H9 (cell line): ENCODE data around the gene HAT1. TPM values are rescaled to one million over a fixed set of nuclear protein-coding genes. Genes with fewer than 3 reads are reported as not detected.

Experiments
- DNase-seq: peaks from one replicate; pipeline ENCODE4 v3.0.0-alpha.2; 2017
- H2AFZ ChIP-seq: one replicate; pipeline ENCODE4 v1.6.1; 2013; ENCODE audit warnings: mild to moderate bottlenecking, low read length, control low read depth, moderate library complexity
- H2AK5ac ChIP-seq: 2 replicates; pipeline ENCODE4 v1.6.1; 2013; ENCODE audit warnings: low read length, control low read depth, mixed read lengths; ENCODE audit not compliant: insufficient read length
- H2BK120ac ChIP-seq: one replicate; pipeline ENCODE4 v1.6.1; 2013; ENCODE audit warnings: low read depth, mild to moderate bottlenecking, low read length, control low read depth, inconsistent platforms; ENCODE audit not compliant: poor library complexity, severe bottlenecking
- H2BK12ac ChIP-seq: 2 replicates; pipeline ENCODE4 v1.6.1; 2013; ENCODE audit warnings: low read length, control low read depth, mixed read lengths, low read depth; ENCODE audit not compliant: insufficient read length
- H2BK15ac ChIP-seq: 2 replicates; pipeline ENCODE4 v1.6.1; 2013; ENCODE audit warnings: low read depth, low read length, control low read depth
- H2BK20ac ChIP-seq: one replicate; pipeline ENCODE4 v1.6.1; 2013; ENCODE audit warnings: low read depth, mild to moderate bottlenecking, low read length, control low read depth, inconsistent platforms; ENCODE audit not compliant: poor library complexity, severe bottlenecking
- H2BK5ac ChIP-seq: 2 replicates; pipeline ENCODE4 v1.6.1; 2013; ENCODE audit warnings: low read length, control low read depth, mixed read lengths; ENCODE audit not compliant: insufficient read length
- H3K14ac ChIP-seq: 2 replicates; pipeline ENCODE4 v1.6.1; 2013; ENCODE audit warnings: low read length, control low read depth; ENCODE audit not compliant: insufficient read depth
- H3K18ac ChIP-seq: 2 replicates; pipeline ENCODE4 v1.6.1; 2013; ENCODE audit warnings: low read depth, mild to moderate bottlenecking, mixed read lengths, low read length, control low read depth; ENCODE audit not compliant: insufficient read length
- H3K23ac ChIP-seq: 2 replicates; pipeline ENCODE4 v1.6.1; 2013; ENCODE audit warnings: low read length, control low read depth, mixed read lengths, low read depth; ENCODE audit not compliant: insufficient read length
- H3K23me2 ChIP-seq: 2 replicates; pipeline ENCODE4 v1.6.1; 2013; ENCODE audit warnings: low read depth, mild to moderate bottlenecking, mixed read lengths, low read length, control low read depth; ENCODE audit not compliant: insufficient read length, poor library complexity, severe bottlenecking
- H3K27ac ChIP-seq: 2 replicates; pipeline ENCODE4 v1.5.1; 2013; ENCODE audit warnings: low read length, control low read depth, mixed read lengths, low read depth; ENCODE audit not compliant: insufficient read length
- H3K27me3 ChIP-seq: 2 replicates; pipeline ENCODE4 v1.6.1; 2013; ENCODE audit warnings: low read length, control low read depth, inconsistent platforms; ENCODE audit not compliant: insufficient read depth
- H3K4ac ChIP-seq: 2 replicates; pipeline ENCODE4 v1.6.1; 2013; ENCODE audit warnings: low read depth, mild to moderate bottlenecking, control low read depth, inconsistent platforms, low read length, moderate library complexity
- H3K4me1 ChIP-seq: 2 replicates; pipeline ENCODE4 v1.6.1; 2013; ENCODE audit warnings: low read length, control low read depth, inconsistent platforms; ENCODE audit not compliant: insufficient read depth
- H3K4me2 ChIP-seq: 2 replicates; pipeline ENCODE4 v1.6.1; 2013; ENCODE audit warnings: low read length, control low read depth, mixed read lengths; ENCODE audit not compliant: insufficient read length, insufficient read depth
- H3K56ac ChIP-seq: 2 replicates; pipeline ENCODE4 v1.6.1; 2013; ENCODE audit warnings: low read depth, mild to moderate bottlenecking, mixed read lengths, low read length, control low read depth; ENCODE audit not compliant: insufficient read length
- H3K79me1 ChIP-seq: 2 replicates; pipeline ENCODE4 v1.6.1; 2013; ENCODE audit warnings: low read depth, mild to moderate bottlenecking, moderate library complexity, low read length, control low read depth, inconsistent platforms; ENCODE audit not compliant: insufficient read depth, poor library complexity, severe bottlenecking
- H3K79me2 ChIP-seq: 2 replicates; pipeline ENCODE4 v1.6.1; 2013; ENCODE audit warnings: low read length, control low read depth, inconsistent platforms; ENCODE audit not compliant: insufficient read depth
- H3K9ac ChIP-seq: 2 replicates; pipeline ENCODE4 v1.6.1; 2013; ENCODE audit warnings: low read length, control low read depth, mixed read lengths; ENCODE audit not compliant: insufficient read length; ENCODE audit errors: extremely low read depth
- H3K9me3 ChIP-seq: one replicate; pipeline ENCODE4 v1.6.1; 2013; ENCODE audit warnings: low read depth, low read length, inconsistent platforms; ENCODE audit not compliant: control insufficient read depth
- H3T11ph ChIP-seq: one replicate; pipeline ENCODE4 v1.6.1; 2013; ENCODE audit warnings: mild to moderate bottlenecking, low read length, control low read depth, inconsistent platforms
- H4K20me1 ChIP-seq: one replicate; pipeline ENCODE4 v1.6.1; 2013; ENCODE audit not compliant: control insufficient read depth, insufficient read length, insufficient read depth
- H4K5ac ChIP-seq: 2 replicates; pipeline ENCODE4 v1.6.1; 2013; ENCODE audit warnings: low read depth, mild to moderate bottlenecking, mixed read lengths, low read length, control low read depth; ENCODE audit not compliant: insufficient read length
- H4K8ac ChIP-seq: replicated peaks from 2 replicates; pipeline ENCODE4 v1.6.1; 2013; ENCODE audit warnings: low read length, control low read depth, mixed read lengths, low read depth; ENCODE audit not compliant: insufficient read length
- H4K91ac ChIP-seq: 2 replicates; pipeline ENCODE4 v1.6.1; 2013; ENCODE audit warnings: low read depth, mild to moderate bottlenecking, moderate library complexity, mixed read lengths, low read length, control low read depth; ENCODE audit not compliant: insufficient read length
- H3K27ac Mint-ChIP-seq, 3 experiments: 2 replicates in 2 of 3; 3 replicates in 1 of 3; pipeline ENCODE4 v1.8.0; 2020 to 2021; ENCODE audit warnings: mixed read lengths in 3 of 3, mild to moderate bottlenecking in 1 of 3, moderate library complexity in 1 of 3
- H3K27me3 Mint-ChIP-seq: 2 replicates; pipeline ENCODE4 v1.8.0; 2021; ENCODE audit warnings: low read depth, mild to moderate bottlenecking, moderate library complexity, mixed read lengths
- H3K36me3 Mint-ChIP-seq, 3 experiments: 2 replicates in 2 of 3; 3 replicates in 1 of 3; pipeline ENCODE4 v1.8.0; 2020 to 2021; ENCODE audit warnings: low read depth in 3 of 3, mixed read lengths in 3 of 3; ENCODE audit not compliant: insufficient read depth in 1 of 3
- H3K4me1 Mint-ChIP-seq, 2 experiments: 2 replicates each; pipeline ENCODE4 v1.8.0; 2020; ENCODE audit warnings: mixed read lengths in 2 of 2
- H3K4me3 Mint-ChIP-seq, 2 experiments: 2 replicates in 1 of 2; 3 replicates in 1 of 2; pipeline ENCODE4 v1.8.0; 2020 to 2021; ENCODE audit warnings: mild to moderate bottlenecking in 2 of 2, mixed read lengths in 2 of 2, moderate library complexity in 1 of 2
- H3K9me3 Mint-ChIP-seq, 2 experiments: 2 replicates in 1 of 2; 3 replicates in 1 of 2; pipeline ENCODE4 v1.8.0; 2020; ENCODE audit warnings: mild to moderate bottlenecking in 2 of 2, mixed read lengths in 2 of 2, moderate library complexity in 1 of 2
- CTCF ChIP-seq: fragments of 200-600 bp; sonication (generic); conservative IDR thresholded peaks from 3 replicates; pipeline ENCODE4 v1.8.0; 2021; ENCODE audit warnings: antibody characterized with exemption, mild to moderate bottlenecking
- WGBS: extraction: QIAGEN DNeasy Blood & Tissue Kit; methylation state at CpG from one replicate; pipeline ENCODE4 v1.1.7; 2013; ENCODE audit warnings: missing lambda C conversion rate, low lambda C conversion rate, mixed read lengths; ENCODE audit not compliant: insufficient read length; ENCODE audit errors: extremely low coverage; 5-methylcytosine and 5-hydroxymethylcytosine counted together
- total RNA-seq: library from RNA; stranded (reverse); gene quantifications from 2 replicates; pipeline ENCODE4 v1.2.1, GENCODE V29; 2021

HAT1 gene
- total RNA-seq, 1 experiment from 2014 or later: 73.0 TPM

GRCh38 chr2:171893824-171894611 lies 28.2 kb upstream of the HAT1 start, which contains the start of gene SLC25A12:
Gene SLC25A12 (minus strand): TSS chr2:171894244. CDS start chr2:171894214, 30 bp downstream.
- Histone ChIP-seq H2BK120ac (no peak within 1 kb of the TSS), H3K4me2 (peak within 1 kb of the TSS; percentile 91), H3K9ac (peak within 1 kb of the TSS; percentile 40), H3T11ph (no peak within 1 kb of the TSS), H2BK12ac (no peak within 1 kb of the TSS), H3K23me2 (peaks cover 4% of the 10 kb centered on the region), H3K27ac (no peak within 1 kb of the TSS), H3K4ac (no peak within 1 kb of the TSS), H3K9me3 (no peaks in the 10 kb centered on the region), H4K20me1 (no peaks in the 10 kb centered on the region), H3K14ac (no peak within 1 kb of the TSS), H3K79me1 (no peaks in the 10 kb centered on the region), H4K8ac (no peak within 1 kb of the TSS), H3K56ac (no peak within 1 kb of the TSS), H4K5ac (no peak within 1 kb of the TSS), H2BK5ac (no peak within 1 kb of the TSS), H2AFZ (peak within 1 kb of the TSS; percentile 59), H2BK20ac (no peak within 1 kb of the TSS), H3K79me2 (no peaks in the 10 kb centered on the region), H2BK15ac (no peak within 1 kb of the TSS), H3K4me1 (peaks cover 3% of the 10 kb centered on the region; the same call in 1 of the 2 replicates), H3K18ac (peak within 1 kb of the TSS; percentile 56), H4K91ac (no peak within 1 kb of the TSS), H3K27me3 (no peaks in the 10 kb centered on the region), H2AK5ac (no peak within 1 kb of the TSS), H3K23ac (no peak within 1 kb of the TSS)
- WGBS: no CpG with 5 or more reads among the region's 63 CpGs
- H3K4me1 Mint-ChIP-seq: peaks cover 14 to 15% of the 10 kb centered on the region in 2 experiments
- peak; percentile 79 for DNase-seq
- H3K9me3 Mint-ChIP-seq: peaks cover 7 to 8% of the 10 kb centered on the region in 2 experiments
- H3K27me3 Mint-ChIP-seq: peaks cover 1% of the 10 kb centered on the region; the same call in 1 of the 2 replicates
- peaks cover 1 to 9% (median 5%) of the 10 kb centered on the region in 3 experiments; a peak in 6 of 7 replicates for H3K36me3 Mint-ChIP-seq
- peak within 1 kb of the TSS; percentile 95 to 99 for H3K4me3 Mint-ChIP-seq
- TF ChIP-seq CTCF: no peak
- H3K27ac Mint-ChIP-seq: peak within 1 kb of the TSS; percentile 67 to 98 (median 95); a peak in 6 of 7 replicates
